Chondrocyte (in vitro differentiated cells): ENCODE results near the gene UCHL3. TPM values are rescaled to one million over a fixed set of nuclear protein-coding genes. Genes with fewer than 3 reads are reported as not detected.

Experiments
- DNase-seq: peaks from one replicate; pipeline ENCODE4 v3.0.0; 2021; ENCODE audit warnings: mixed read lengths, low spot score
- H3K27ac Mint-ChIP-seq: one replicate; pipeline ENCODE4 v1.8.0; 2021; ENCODE audit warnings: mild to moderate bottlenecking, moderate library complexity, mixed read lengths; ENCODE audit not compliant: unreplicated experiment
- H3K27me3 Mint-ChIP-seq: 2 replicates; pipeline ENCODE4 v1.8.0; 2021; ENCODE audit warnings: low read depth, mixed read lengths
- H3K36me3 Mint-ChIP-seq: 2 replicates; pipeline ENCODE4 v1.8.0; 2021; ENCODE audit warnings: low read depth, mixed read lengths
- H3K4me1 Mint-ChIP-seq: 2 replicates; pipeline ENCODE4 v1.8.0; 2021; ENCODE audit warnings: low read depth, mild to moderate bottlenecking, mixed read lengths
- H3K4me3 Mint-ChIP-seq: one replicate; pipeline ENCODE4 v1.8.0; 2021; ENCODE audit warnings: mild to moderate bottlenecking, moderate library complexity, mixed read lengths; ENCODE audit not compliant: unreplicated experiment
- H3K9me3 Mint-ChIP-seq: 2 replicates; pipeline ENCODE4 v1.8.0; 2021; ENCODE audit warnings: low read depth, mixed read lengths
- total RNA-seq: library from RNA; stranded (reverse); gene quantifications from 3 replicates; pipeline ENCODE4 v1.2.1, GENCODE V29; 2021
- TF ChIP-seq, protein P1 (sequence below): fragments of 200-600 bp; sonication (generic); IDR thresholded peaks from 2 replicates; pipeline ENCODE4 v1.5.0; 2021; ENCODE audit warnings: antibody characterized with exemption, mild to moderate bottlenecking, moderate library complexity

The UCHL3 gene
- total RNA-seq, 1 donor from 2014 or later: 29.5 TPM

DNA sequence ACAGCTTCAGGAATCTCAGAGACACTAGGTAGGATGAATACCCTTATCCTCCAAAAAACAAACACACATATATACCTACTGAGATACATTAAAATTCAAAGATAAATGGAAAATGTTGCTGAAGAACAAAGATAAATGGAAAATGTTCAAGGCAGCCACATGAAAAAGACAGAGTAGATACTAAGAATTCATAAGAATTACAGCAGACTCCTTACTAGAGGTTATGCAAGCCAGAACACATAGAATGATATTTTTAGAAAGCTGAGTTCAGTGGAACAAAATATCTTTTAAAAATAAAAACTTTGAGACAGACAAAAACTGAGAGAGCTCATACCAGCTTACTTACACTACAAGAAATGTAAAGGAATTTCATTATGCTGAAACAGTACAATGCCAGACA is 35.6 kb downstream of the UCHL3 start:
- Mint-ChIP-seq H3K9me3 (peaks cover 24% of the 10 kb centered on the region), H3K27ac (no peak overlapping the region), H3K4me1 (peaks cover 13% of the 10 kb centered on the region), H3K4me3 (no peak overlapping the region), H3K27me3 (no peaks in the 10 kb centered on the region), H3K36me3 (peaks cover 16% of the 10 kb centered on the region)
- TF ChIP-seq, protein P1, sequence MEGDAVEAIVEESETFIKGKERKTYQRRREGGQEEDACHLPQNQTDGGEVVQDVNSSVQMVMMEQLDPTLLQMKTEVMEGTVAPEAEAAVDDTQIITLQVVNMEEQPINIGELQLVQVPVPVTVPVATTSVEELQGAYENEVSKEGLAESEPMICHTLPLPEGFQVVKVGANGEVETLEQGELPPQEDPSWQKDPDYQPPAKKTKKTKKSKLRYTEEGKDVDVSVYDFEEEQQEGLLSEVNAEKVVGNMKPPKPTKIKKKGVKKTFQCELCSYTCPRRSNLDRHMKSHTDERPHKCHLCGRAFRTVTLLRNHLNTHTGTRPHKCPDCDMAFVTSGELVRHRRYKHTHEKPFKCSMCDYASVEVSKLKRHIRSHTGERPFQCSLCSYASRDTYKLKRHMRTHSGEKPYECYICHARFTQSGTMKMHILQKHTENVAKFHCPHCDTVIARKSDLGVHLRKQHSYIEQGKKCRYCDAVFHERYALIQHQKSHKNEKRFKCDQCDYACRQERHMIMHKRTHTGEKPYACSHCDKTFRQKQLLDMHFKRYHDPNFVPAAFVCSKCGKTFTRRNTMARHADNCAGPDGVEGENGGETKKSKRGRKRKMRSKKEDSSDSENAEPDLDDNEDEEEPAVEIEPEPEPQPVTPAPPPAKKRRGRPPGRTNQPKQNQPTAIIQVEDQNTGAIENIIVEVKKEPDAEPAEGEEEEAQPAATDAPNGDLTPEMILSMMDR: no peak
- DNase-seq: no peak

GRCh38 chr13:75587679-75588078 is 38.1 kb downstream of the UCHL3 start:
- no peak for DNase-seq
- no peak overlapping the region for H3K27ac Mint-ChIP-seq
- H3K27me3 Mint-ChIP-seq: no peaks in the 10 kb centered on the region
- H3K4me1 Mint-ChIP-seq: peaks cover 5% of the 10 kb centered on the region
- peaks cover 20% of the 10 kb centered on the region for H3K36me3 Mint-ChIP-seq
- H3K9me3 Mint-ChIP-seq: peaks cover 24% of the 10 kb centered on the region
- TF ChIP-seq, protein P1: no peak
- H3K4me3 Mint-ChIP-seq: no peak overlapping the region

DNA sequence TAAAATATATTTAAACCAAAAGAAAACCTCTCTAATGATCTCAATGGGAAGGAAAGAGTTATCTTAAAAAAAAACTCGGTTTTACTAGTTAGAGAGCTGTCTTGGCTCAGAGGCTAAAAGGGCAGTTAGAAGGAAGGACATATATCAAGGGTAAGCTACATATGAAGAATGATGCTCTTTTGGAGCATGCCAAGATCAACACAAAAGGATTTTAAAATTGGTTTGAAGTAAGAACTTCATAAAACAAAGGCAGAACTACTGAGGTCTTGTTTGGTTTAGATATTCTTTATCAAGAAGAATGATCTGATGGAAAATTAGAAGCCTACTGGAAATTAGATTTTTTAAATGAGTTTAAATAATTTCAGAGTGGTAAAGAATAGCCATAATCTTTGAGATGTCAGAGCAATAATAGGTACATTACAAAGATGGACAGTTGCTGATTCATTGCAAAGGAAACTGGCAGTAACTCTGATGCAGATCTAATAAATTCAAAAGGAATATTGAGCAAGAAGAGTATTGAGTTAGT is 47.1 kb downstream of the UCHL3 start:
- Mint-ChIP-seq H3K4me3 (no peak overlapping the region), H3K4me1 (peaks cover 8% of the 10 kb centered on the region), H3K9me3 (no peaks in the 10 kb centered on the region), H3K27me3 (no peaks in the 10 kb centered on the region), H3K36me3 (peaks cover 5% of the 10 kb centered on the region), H3K27ac (no peak overlapping the region)
- TF ChIP-seq, protein P1: no peak
- DNase-seq: no peak

DNA sequence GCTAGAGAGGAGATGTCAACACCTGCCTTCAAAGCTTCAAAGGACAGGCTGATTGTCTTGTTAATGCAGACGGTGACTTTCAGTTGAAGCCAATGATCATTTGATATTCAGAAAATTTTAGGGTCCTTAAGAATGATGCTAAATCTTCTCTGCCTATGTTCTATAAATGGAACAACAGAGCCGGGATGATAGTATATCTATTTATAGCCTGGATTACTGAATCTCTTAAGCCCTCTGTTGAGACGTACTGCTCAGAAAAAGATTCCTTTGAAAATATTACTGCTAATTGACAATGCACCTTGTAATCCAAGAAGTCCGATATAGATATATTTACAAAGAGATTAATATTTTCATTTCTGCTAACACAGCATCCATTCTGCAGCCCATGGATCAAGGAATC is 50.8 kb downstream of the UCHL3 start:
- Mint-ChIP-seq H3K4me1 (peaks cover 13% of the 10 kb centered on the region), H3K36me3 (peaks cover 5% of the 10 kb centered on the region), H3K4me3 (no peak overlapping the region), H3K27ac (no peak overlapping the region), H3K27me3 (no peaks in the 10 kb centered on the region), H3K9me3 (no peaks in the 10 kb centered on the region)
- no peak for DNase-seq
- TF ChIP-seq, protein P1: no peak

DNA sequence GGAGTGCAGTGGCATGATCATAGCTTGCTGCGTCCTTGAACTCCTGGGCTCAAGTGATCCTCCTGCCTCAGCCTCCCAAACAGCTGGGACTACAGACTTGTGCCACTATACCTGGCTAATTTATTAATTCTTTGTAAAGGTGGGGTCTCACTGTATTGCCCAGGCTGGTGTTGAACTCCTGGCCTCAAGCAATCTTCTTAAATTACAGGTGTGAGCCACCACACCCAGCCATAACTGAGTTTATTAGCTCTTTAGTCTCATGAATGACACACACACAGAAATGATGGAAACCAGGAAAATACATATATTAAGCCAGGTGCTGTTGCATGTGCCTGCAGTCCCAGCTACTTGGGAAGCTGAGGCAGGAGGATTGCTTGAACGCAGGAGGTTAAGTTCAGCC is 53.4 kb downstream of the UCHL3 start:
- H3K27me3 Mint-ChIP-seq: no peaks in the 10 kb centered on the region
- DNase-seq: no peak
- H3K4me1 Mint-ChIP-seq: peaks cover 13% of the 10 kb centered on the region
- no peak overlapping the region for H3K27ac Mint-ChIP-seq
- no peak overlapping the region for H3K4me3 Mint-ChIP-seq
- H3K9me3 Mint-ChIP-seq: no peaks in the 10 kb centered on the region
- TF ChIP-seq, protein P1: no peak
- peaks cover 11% of the 10 kb centered on the region for H3K36me3 Mint-ChIP-seq
